Thoracic aorta (tissue), 2 donors: ENCODE data around the gene GNLY. TPM values are rescaled to one million over a fixed set of nuclear protein-coding genes. Genes with fewer than 3 reads are reported as not detected.

Experiments used
- ATAC-seq: fragments of 150-250 bp; one replicate; pipeline ENCODE4 v1.8.0; 2017; ENCODE audit warnings: low read depth; ENCODE audit not compliant: insufficient number of reproducible peaks, low FRiP score
- DNase-seq: peaks from one replicate; pipeline ENCODE4 v3.0.0-alpha.2; 2020; ENCODE audit warnings: low spot score
- H3K27ac ChIP-seq, 2 donors: fragments of 200-600 bp; sonication (generic); 1 replicate in 1 of 2; 2 replicates in 1 of 2; pipeline ENCODE4 v1.5.1; 2016; ENCODE audit warnings: mild to moderate bottlenecking in 2 of 2, moderate library complexity in 2 of 2
- H3K27me3 ChIP-seq: fragments of 200-600 bp; sonication (generic); replicated peaks from 2 replicates; pipeline ENCODE4 v1.6.0; 2016; ENCODE audit warnings: mild to moderate bottlenecking; ENCODE audit not compliant: insufficient read depth
- H3K36me3 ChIP-seq: fragments of 200-600 bp; sonication (generic); one replicate; pipeline ENCODE4 v1.5.1; 2016
- H3K4me1 ChIP-seq, 2 donors: fragments of 200-600 bp; sonication (generic); 1 replicate in 1 of 2; 2 replicates in 1 of 2; pipeline versions ENCODE4 v1.5.1 to v1.6.0; 2016; ENCODE audit warnings: low read depth in 2 of 2, mild to moderate bottlenecking in 1 of 2; ENCODE audit not compliant: control insufficient read depth in 1 of 2
- H3K4me3 ChIP-seq: fragments of 200-600 bp; sonication (generic); 2 replicates; pipeline ENCODE4 v1.5.1; 2016; ENCODE audit warnings: mild to moderate bottlenecking
- H3K9me3 ChIP-seq: fragments of 200-600 bp; sonication (generic); 2 replicates; pipeline ENCODE4 v1.5.1; 2016
- total RNA-seq, 2 donors: library from RNA; depleted of rRNA; stranded (reverse); fragments of >200 nt; gene quantifications; one replicate each; pipeline versions ENCODE4 v1.1.0 to v1.2.3, GENCODE V29; 2016
- TF ChIP-seq, protein P1 (sequence below): fragments of 200-600 bp; sonication (generic); IDR thresholded peaks from one replicate; pipeline ENCODE4 v1.5.1; 2019; ENCODE audit warnings: antibody characterized with exemption

GNLY gene
- total RNA-seq, 2 donors from 2014 or later, result 1.5 to 8.5 TPM

DNA sequence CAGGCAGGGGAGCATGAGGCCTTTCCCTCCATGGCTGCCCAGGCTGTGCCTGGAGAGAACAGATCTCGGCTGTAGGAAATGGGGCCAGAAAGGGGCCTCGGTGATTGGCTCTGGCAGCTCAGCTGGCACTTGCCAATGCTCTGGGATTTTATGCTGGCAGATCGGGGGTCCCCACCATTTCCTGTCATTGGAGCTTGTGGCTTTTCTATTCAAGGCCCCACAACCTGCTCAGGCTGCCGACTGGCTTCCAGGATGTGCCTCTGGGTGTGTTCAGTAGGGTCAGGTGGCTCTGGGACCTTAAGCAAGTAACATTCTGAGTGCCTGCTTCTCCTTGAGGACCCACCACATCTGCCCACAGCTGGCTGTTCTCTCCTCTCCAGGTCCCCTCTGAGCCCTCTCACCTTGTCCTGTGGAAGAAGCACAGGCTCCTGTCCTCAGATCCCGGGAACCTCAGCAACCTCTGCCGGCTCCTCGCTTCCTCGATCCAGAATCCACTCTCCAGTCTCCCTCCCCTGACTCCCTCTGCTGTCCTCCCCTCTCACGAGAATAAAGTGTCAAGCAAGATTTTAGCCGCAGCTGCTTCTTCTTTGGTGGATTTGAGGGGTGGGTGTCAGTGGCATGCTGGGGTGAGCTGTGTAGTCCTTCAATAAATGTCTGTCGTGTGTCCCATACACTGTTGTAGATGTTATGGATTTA is 4.2 kb downstream of the GNLY start:
- DNase-seq (no peak), ATAC-seq (no peak)
- H3K27me3 ChIP-seq, result no peaks in the 10 kb centered on the region
- no peak overlapping the region for H3K4me3 ChIP-seq
- H3K9me3 ChIP-seq, result no peaks in the 10 kb centered on the region
- no peaks in the 10 kb centered on the region for H3K36me3 ChIP-seq
- no peak overlapping the region for H3K27ac ChIP-seq
- TF ChIP-seq, protein P1, sequence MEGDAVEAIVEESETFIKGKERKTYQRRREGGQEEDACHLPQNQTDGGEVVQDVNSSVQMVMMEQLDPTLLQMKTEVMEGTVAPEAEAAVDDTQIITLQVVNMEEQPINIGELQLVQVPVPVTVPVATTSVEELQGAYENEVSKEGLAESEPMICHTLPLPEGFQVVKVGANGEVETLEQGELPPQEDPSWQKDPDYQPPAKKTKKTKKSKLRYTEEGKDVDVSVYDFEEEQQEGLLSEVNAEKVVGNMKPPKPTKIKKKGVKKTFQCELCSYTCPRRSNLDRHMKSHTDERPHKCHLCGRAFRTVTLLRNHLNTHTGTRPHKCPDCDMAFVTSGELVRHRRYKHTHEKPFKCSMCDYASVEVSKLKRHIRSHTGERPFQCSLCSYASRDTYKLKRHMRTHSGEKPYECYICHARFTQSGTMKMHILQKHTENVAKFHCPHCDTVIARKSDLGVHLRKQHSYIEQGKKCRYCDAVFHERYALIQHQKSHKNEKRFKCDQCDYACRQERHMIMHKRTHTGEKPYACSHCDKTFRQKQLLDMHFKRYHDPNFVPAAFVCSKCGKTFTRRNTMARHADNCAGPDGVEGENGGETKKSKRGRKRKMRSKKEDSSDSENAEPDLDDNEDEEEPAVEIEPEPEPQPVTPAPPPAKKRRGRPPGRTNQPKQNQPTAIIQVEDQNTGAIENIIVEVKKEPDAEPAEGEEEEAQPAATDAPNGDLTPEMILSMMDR, result no peak
- H3K4me1 ChIP-seq, result peaks cover 0 to 3% of the 10 kb centered on the region in 2 donors

DNA sequence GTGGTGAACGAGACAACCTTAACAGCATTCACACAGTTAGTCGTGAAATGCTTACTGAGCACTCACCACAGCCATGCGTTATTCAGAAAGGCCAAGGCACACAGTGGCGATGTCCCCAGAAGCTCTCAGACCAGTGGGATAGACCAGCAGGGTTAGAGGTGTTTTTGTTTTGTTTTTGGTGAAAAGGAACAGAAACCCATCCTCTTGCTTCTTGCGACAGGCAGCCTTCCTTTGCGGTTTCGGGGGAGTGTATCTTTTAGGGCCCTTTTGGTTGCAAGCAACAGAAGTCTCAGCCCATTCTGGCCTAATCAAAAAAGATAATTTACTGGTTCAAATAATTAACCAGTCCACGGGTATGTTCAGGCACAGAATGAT is 4.7 kb downstream of the GNLY start:
- no peak overlapping the region for H3K4me3 ChIP-seq
- no peaks in the 10 kb centered on the region for H3K36me3 ChIP-seq
- no peak for ATAC-seq
- DNase-seq, result no peak
- H3K4me1 ChIP-seq, result peaks cover 2 to 3% of the 10 kb centered on the region in 2 donors
- H3K9me3 ChIP-seq, result no peaks in the 10 kb centered on the region
- TF ChIP-seq, protein P1, result no peak
- no peaks in the 10 kb centered on the region for H3K27me3 ChIP-seq
- H3K27ac ChIP-seq, result no peak overlapping the region

DNA sequence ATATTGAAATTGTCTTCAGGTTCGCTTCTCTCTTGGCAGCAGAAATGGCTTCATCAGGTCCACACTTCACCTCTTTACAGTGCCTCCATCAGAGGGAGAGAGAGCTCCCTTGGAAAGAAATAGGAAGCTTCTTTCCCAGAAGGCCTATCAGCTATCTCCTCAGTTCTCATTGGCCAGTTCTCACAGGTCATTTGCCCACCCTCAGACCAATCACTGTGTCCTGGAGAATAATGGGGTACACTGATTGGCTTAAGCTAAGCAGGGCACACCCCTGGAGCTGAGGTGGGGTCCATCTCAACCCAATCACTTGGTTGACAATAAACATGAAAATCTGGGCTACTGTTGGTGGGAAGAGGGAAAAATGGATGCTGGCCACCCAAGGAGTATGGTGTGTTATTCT is 5.2 kb downstream of the GNLY start:
- ATAC-seq (no peak), DNase-seq (no peak)
- Histone ChIP-seq H3K4me1 (peaks cover 3 to 7% of the 10 kb centered on the region in 2 donors), H3K4me3 (no peak overlapping the region), H3K27ac (no peak overlapping the region), H3K36me3 (no peaks in the 10 kb centered on the region), H3K27me3 (no peaks in the 10 kb centered on the region), H3K9me3 (no peaks in the 10 kb centered on the region)
- TF ChIP-seq, protein P1, result no peak

DNA sequence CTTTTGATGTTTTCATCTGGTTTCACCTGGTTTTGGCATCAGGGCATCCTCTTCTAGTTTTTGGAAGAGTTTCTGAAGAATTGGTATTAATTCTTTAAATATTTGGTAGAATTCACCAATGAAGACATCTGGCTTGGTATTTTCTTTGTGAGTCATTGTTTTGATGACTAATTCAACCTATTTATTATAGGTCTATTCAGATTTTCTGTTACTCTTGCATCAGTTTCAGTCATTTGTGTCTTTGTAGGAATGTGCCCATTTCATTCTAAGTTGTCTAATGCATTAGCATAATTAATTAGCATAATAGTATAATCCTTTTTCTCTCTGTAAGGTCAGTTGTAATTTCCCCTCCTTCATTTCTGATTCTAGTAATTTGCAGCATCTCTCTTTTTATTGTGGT is 8.0 kb downstream of the GNLY start:
- TF ChIP-seq, protein P1, result no peak
- H3K27ac ChIP-seq, result no peak overlapping the region
- DNase-seq (no peak), ATAC-seq (no peak)
- no peaks in the 10 kb centered on the region for H3K27me3 ChIP-seq
- H3K9me3 ChIP-seq, result no peaks in the 10 kb centered on the region
- H3K4me3 ChIP-seq, result no peak overlapping the region
- H3K4me1 ChIP-seq, result peaks cover 6 to 18% of the 10 kb centered on the region in 2 donors
- no peaks in the 10 kb centered on the region for H3K36me3 ChIP-seq

DNA sequence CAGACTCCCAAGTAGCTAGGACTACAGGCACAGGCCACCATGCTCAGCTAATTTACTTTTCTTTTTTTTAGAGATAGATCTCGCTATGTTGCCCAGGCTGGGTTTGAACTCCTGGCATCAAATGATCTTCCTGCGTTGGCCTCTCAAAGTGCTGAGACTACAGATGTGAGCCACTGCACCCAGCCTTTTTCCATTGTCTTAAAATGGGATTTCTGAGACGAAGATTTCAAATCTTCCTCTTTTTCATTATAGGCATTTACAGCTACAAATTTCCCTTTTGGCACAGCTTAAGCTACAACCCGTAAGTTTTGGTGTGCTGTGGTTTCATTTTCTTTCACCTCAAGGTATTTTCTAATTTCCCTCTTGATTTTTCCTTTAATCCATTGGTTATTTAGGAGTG is 8.6 kb downstream of the GNLY start:
- peaks cover 6 to 24% of the 10 kb centered on the region in 2 donors for H3K4me1 ChIP-seq
- TF ChIP-seq, protein P1, result no peak
- H3K27ac ChIP-seq, result no peak overlapping the region
- ATAC-seq, result no peak
- no peak for DNase-seq
- no peaks in the 10 kb centered on the region for H3K36me3 ChIP-seq
- no peaks in the 10 kb centered on the region for H3K9me3 ChIP-seq
- H3K27me3 ChIP-seq, result no peaks in the 10 kb centered on the region
- H3K4me3 ChIP-seq, result no peak overlapping the region
